ENCODE results near the gene PLA2G15.
A peak's percentile ranks its signal among the peaks of the same experiment; 100 is the strongest.

Gene PLA2G15

DNA sequence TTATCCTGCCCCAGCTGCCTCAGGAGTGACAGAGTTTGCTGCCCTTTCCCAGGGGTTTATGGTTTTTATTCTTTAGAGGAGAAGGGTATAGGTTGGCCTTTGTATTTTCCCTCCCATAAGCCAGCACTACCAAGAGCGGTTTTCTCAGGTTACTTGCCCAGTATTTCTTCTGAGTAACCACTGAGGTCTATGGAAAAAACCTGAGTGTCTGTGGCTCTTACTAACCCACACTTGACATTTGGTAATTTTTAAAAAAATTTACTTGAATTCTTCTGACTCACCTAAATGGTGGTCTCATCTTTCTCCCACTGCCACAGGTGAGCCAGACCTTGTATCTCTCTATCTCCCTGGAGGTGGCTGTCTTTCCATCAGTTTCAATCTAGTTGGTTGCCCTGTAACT is 25.2 kb downstream of the PLA2G15 start:
- H3K36me3 ChIP-seq: peaks cover 10 to 24% (median 19%) of the 10 kb centered on the region in 3 donors
- H3K4me1 ChIP-seq: peaks cover 0 to 20% (median 14%) of the 10 kb centered on the region in 4 donors
- intact Hi-C loops (cut with DNase I; ENCODE audit: low total_unique reads): no loop called here
- no peaks in the 10 kb centered on the region for H3K9me3 ChIP-seq
- H3K27me3 ChIP-seq: no peaks in the 10 kb centered on the region
- no peak for DNase-seq
- no peak overlapping the region for H3K27ac ChIP-seq
- TF ChIP-seq, protein P1, sequence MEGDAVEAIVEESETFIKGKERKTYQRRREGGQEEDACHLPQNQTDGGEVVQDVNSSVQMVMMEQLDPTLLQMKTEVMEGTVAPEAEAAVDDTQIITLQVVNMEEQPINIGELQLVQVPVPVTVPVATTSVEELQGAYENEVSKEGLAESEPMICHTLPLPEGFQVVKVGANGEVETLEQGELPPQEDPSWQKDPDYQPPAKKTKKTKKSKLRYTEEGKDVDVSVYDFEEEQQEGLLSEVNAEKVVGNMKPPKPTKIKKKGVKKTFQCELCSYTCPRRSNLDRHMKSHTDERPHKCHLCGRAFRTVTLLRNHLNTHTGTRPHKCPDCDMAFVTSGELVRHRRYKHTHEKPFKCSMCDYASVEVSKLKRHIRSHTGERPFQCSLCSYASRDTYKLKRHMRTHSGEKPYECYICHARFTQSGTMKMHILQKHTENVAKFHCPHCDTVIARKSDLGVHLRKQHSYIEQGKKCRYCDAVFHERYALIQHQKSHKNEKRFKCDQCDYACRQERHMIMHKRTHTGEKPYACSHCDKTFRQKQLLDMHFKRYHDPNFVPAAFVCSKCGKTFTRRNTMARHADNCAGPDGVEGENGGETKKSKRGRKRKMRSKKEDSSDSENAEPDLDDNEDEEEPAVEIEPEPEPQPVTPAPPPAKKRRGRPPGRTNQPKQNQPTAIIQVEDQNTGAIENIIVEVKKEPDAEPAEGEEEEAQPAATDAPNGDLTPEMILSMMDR (IDR thresholded peaks at IDR 0.05): no peak
- H3K4me3 ChIP-seq: no peak overlapping the region

DNA sequence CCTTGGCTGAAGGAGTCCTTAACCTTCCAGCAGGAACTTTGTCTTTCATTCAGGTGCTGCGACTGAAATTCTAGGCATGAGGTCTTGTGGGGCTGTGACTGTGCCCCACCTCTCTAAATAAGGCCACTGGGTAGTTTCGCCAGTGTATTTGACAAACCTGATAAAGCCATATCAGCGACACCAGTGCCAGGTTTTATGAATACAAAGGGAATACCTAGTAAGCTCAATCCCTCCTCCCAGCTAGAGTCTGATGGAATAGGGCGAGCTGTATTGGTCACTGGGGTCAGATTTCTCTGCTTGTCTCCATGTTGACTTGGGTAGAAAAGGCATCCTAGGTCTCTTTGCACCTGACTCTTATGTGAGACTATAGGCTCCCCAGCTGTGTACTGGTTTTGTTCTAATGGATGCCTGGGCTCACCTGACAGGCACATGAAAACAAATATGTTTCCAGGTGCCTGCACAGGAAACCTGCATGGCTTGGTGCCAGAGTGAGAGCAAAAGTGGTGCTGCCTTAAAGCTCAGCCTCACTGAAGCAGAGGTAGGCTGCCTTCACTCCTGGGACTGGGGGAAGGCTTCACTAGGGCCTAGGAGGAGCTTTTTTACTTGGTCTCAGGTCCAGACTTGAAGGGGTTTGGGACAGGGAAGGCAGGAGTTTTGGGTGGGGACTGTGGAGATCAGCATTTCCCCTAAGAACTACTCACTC is 27.5 kb downstream of the PLA2G15 start:
- intact Hi-C loops (cut with DNase I; ENCODE audit: low total_unique reads): no loop called here
- H3K9me3 ChIP-seq: no peaks in the 10 kb centered on the region
- H3K4me3 ChIP-seq: no peak overlapping the region
- H3K36me3 ChIP-seq: peaks cover 10 to 24% (median 19%) of the 10 kb centered on the region in 3 donors
- peaks cover 0 to 29% (median 20%) of the 10 kb centered on the region in 4 donors for H3K4me1 ChIP-seq
- TF ChIP-seq, protein P1 (IDR thresholded peaks at IDR 0.05): no peak
- no peak overlapping the region for H3K27ac ChIP-seq
- H3K27me3 ChIP-seq: no peaks in the 10 kb centered on the region
- DNase-seq: no peak

DNA sequence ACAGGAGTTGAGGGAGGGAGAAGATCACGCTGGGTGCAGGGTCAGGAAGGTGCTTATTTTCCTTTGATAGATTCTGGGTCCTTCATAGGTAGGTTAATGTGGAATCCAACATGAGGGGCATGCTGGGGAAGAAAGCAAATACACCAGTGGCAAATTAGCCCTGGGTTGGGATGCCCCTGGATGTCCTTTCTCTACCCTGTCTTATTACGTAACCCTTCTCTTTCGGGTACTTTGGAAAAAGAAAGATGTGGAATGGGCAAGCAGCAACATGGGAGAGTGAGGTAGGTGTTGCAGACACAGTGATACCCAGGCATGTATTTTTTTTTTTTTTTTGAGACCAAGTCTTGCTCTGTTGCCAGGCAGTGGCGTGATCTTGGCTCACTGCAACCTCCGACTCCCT is 28.3 kb downstream of the PLA2G15 start:
- no peak overlapping the region for H3K27ac ChIP-seq
- H3K4me1 ChIP-seq: peaks cover 0 to 29% (median 18%) of the 10 kb centered on the region in 4 donors
- H3K27me3 ChIP-seq: no peaks in the 10 kb centered on the region
- intact Hi-C loops (cut with DNase I; ENCODE audit: low total_unique reads): no loop called here
- peaks cover 10 to 24% (median 19%) of the 10 kb centered on the region in 3 donors for H3K36me3 ChIP-seq
- no peak for DNase-seq
- H3K4me3 ChIP-seq: no peak overlapping the region
- TF ChIP-seq, protein P1 (IDR thresholded peaks at IDR 0.05): no peak
- no peaks in the 10 kb centered on the region for H3K9me3 ChIP-seq

DNA sequence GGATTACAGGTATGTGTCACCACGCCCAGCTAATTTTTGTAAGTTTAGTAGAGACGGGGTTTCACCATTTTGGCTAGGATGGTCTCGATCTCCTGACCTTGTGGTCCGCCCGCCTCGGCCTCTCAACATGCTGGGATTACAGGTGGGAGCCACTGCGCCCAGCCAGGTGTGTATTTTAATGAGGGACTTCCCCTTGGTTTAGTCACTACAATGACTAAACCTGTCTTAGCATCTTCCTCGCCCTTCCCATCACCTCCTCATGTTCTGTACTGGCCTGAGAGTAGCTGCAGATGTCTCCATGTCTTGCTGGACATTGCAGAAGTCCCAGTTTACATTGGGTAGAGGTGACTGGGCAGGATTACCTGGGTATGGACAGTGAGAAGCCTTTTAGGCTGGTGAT is 28.7 kb downstream of the PLA2G15 start:
- intact Hi-C loops (cut with DNase I; ENCODE audit: low total_unique reads): no loop called here
- Histone ChIP-seq H3K4me1 (peaks cover 0 to 29% (median 18%) of the 10 kb centered on the region in 4 donors), H3K27me3 (no peaks in the 10 kb centered on the region), H3K36me3 (peaks cover 10 to 24% (median 19%) of the 10 kb centered on the region in 3 donors), H3K27ac (no peak overlapping the region), H3K4me3 (no peak overlapping the region), H3K9me3 (no peaks in the 10 kb centered on the region)
- no peak for DNase-seq
- TF ChIP-seq, protein P1 (IDR thresholded peaks at IDR 0.05): no peak

DNA sequence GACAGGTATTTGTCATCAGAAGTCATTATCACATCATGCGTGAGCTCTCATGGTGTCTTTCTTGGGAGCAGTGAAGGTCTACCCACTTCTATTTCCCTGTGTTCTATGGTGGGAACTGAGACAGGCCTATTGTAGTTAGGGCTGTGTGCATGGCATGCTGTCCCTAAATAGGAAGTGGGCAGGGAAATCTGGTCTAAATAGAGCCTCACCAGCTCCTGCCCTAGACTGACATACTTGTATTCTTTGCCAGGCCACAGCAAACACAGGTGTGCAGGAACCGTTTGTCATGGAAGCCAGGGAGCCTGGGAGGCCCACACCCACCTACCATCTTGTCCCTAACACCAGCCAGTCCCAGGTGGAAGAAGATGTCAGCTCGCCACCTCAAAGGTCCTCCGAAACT is 29.3 kb downstream of the PLA2G15 start:
- H3K4me1 ChIP-seq: peaks cover 0 to 29% (median 18%) of the 10 kb centered on the region in 4 donors
- intact Hi-C loops (cut with DNase I; ENCODE audit: low total_unique reads): no loop called here
- no peaks in the 10 kb centered on the region for H3K27me3 ChIP-seq
- TF ChIP-seq, protein P1 (IDR thresholded peaks at IDR 0.05): no peak
- peak overlapping the region in 1 of 2 donors; percentile 5 for H3K27ac ChIP-seq
- no peaks in the 10 kb centered on the region for H3K9me3 ChIP-seq
- H3K36me3 ChIP-seq: peaks cover 10 to 24% (median 19%) of the 10 kb centered on the region in 3 donors
- no peak overlapping the region for H3K4me3 ChIP-seq
- no peak for DNase-seq

Measured in tibial artery (tissue), 4 donors.